D721Med (cell line): Measurements from ENCODE around the gene BACH2.
"Not testable (repeated sequence)": the region's sequence is repeated elsewhere in the genome, so short reads cannot be mapped to it uniquely, and the experiment has no call there.

ENCODE experiments used
- DNase-seq: peaks from one replicate; pipeline ENCODE4 v3.0.0; 2011; ENCODE audit warnings: low spot score; ENCODE audit not compliant: insufficient read length
- FAIRE-seq: peaks from 2 replicates; lab custom pipeline; 2011; peaks lifted over from hg19 to GRCh38; lab: Jason Lieb, UNC
- CTCF ChIP-seq: IDR thresholded peaks from 2 replicates; pipeline ENCODE4 v1.5.1; 2012; ENCODE audit warnings: mild to moderate bottlenecking, control low read depth; ENCODE audit not compliant: insufficient read depth; ENCODE audit errors: missing control alignments

The BACH2 gene

GRCh38 chr6:90296341-90297114 lies at the start of gene BACH2:
BACH2 (minus strand) TSS chr6:90296843; CDS start chr6:90008844, 287,999 bp downstream.
- DNase-seq, result no peak
- no peak for TF ChIP-seq CTCF
- FAIRE-seq, result no peak

- FAIRE-seq (no peak), DNase-seq (no peak)
- TF ChIP-seq CTCF, result no peak
Measured at GRCh38 chr6:90343576-90343975, 46.9 kb upstream of the BACH2 start.

GRCh38 chr6:90338409-90338808 lies 41.8 kb upstream of the BACH2 start:
- FAIRE-seq, result no peak
- no peak for DNase-seq
- TF ChIP-seq CTCF, result no peak

DNA sequence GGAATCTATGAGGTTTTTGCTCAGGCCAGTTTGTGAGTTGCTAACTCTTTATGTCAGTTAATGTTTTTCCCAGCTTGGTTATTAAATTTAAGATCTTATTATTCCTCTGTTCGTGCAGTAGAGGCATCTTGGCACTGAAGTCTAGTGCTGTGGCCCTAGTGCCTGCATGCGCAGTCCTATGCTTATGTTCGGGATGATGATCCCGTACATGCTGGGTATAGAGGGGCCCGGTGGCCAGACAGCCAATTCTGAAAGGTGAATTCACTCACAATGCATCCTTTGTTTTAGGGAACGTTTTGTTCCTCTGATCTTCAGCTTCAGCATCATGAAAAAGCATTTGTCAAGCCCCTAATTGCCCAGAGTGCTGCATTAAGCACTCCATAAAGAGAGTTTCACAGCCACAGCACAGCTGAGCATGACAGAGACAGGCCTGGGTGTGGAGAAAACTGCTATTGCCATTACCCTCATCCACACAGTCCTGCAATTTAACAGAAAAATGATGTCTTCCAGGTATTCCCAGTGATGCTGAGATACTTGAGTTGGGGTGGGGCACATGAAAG lies 39.8 kb upstream of the BACH2 start:
- DNase-seq (no peak), FAIRE-seq (no peak)
- no peak for TF ChIP-seq CTCF

DNA sequence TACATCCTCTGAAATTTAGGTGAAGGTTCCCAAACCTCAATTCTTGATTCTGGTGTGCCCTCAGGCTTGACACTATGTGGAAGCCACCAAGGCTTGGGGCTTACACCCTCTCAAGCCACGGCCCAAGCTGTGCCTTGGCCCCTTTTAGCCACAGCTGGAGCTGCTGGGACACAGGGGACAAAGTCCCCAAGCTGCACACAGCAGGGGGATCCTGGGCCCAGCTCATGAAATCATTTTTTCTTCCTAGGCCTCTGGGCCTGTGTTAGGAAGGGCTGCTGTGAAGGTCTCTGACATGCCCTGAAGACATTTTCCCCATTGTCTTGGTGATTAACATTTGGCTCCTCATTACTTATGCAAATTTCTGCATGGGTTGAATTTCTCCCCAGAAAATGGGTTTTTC lies 37.3 kb upstream of the BACH2 start:
- TF ChIP-seq CTCF, result no peak
- no peak for FAIRE-seq
- no peak for DNase-seq

DNA sequence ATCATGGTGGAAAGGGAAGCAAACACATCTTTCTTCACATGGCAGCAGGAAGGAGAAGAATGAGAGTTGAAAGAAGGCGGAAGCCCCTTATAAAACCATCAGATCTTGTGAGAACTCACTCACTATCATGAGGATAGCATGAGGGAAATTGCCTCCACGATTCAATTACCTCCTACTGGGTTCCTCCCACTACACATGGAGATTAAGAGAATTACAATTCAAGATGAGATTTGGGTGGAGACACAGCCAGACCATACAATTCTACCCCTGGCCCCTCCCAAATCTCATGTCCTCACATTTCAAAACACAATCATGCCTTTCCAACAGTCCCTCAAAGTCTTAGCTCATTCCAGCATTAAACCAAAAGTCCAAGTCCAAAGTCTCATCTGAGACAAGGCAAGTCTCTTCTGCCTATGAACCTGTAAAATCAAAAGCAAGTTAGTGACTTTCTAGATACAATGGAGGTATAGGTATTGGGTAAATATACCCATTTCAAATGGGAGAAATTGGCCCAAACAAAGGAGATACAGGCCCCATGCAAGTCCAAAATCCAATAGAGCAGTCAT lies 36.4 kb upstream of the BACH2 start:
- not testable (repeated sequence) for DNase-seq, FAIRE-seq

GRCh38 chr6:90329386-90330077 lies 32.9 kb upstream of the BACH2 start:
- DNase-seq, result no peak
- no peak for TF ChIP-seq CTCF
- no peak for FAIRE-seq
